ENCODE measurements around the gene STK24.

- TF ChIP-seq RAD21 (IDR thresholded peaks at IDR 0.05; ENCODE audit: low read depth) = no peak
- TF ChIP-seq EGR1 (IDR thresholded peaks at IDR 0.05) = no peak
- no peak for TF ChIP-seq EP300 (IDR thresholded peaks at IDR 0.05; ENCODE audit: borderline replicate concordance)
- TF ChIP-seq ZBTB7A (IDR thresholded peaks at IDR 0.05; ENCODE audit: low read depth) = no peak
- no peak for TF ChIP-seq TAF1 (IDR thresholded peaks at IDR 0.05; ENCODE audit: low read depth)
- TF ChIP-seq REST (IDR thresholded peaks at IDR 0.05; ENCODE audit: low read depth) = no peak
- TF ChIP-seq YY1 (IDR thresholded peaks at IDR 0.05; ENCODE audit: low read depth) = no peak
- TF ChIP-seq, protein P1, sequence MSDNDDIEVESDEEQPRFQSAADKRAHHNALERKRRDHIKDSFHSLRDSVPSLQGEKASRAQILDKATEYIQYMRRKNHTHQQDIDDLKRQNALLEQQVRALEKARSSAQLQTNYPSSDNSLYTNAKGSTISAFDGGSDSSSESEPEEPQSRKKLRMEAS (IDR thresholded peaks at IDR 0.05) = no peak
- no peak for TF ChIP-seq TCF12 (IDR thresholded peaks at IDR 0.05; ENCODE audit: low read depth)
- TF ChIP-seq TEAD4 (IDR thresholded peaks at IDR 0.05) = no peak
- TF ChIP-seq FOXM1 (IDR thresholded peaks at IDR 0.05; ENCODE audit: borderline replicate concordance, low read depth) = no peak
- TF ChIP-seq CEBPB (IDR thresholded peaks at IDR 0.05) = no peak
- TF ChIP-seq CREB1 (IDR thresholded peaks at IDR 0.05; ENCODE audit: low read depth) = no peak
- TF ChIP-seq USF1 (IDR thresholded peaks at IDR 0.05) = no peak
Observed at GRCh38 chr13:98468929-98469328, 108.0 kb downstream of the STK24 start.
